GM10266 (cell line): ENCODE data around the gene CA10.
A peak's percentile ranks its signal among the peaks of the same experiment; 100 is the strongest.

Experiments
- DNase-seq: peaks from one replicate; pipeline ENCODE4 v3.0.0; 2012; ENCODE audit errors: extremely low spot score
- CTCF ChIP-seq: IDR thresholded peaks from 2 replicates; pipeline ENCODE4 v1.5.1; 2012; ENCODE audit warnings: mild to moderate bottlenecking, low read depth; ENCODE audit not compliant: control insufficient read depth, insufficient read depth; ENCODE audit errors: missing control alignments

Gene CA10

GRCh38 chr17:51769231-51769630, 389.3 kb downstream of the CA10 start:
- DNase-seq: no peak
- TF ChIP-seq CTCF: no peak

GRCh38 chr17:51768706-51769105, 389.8 kb downstream of the CA10 start:
- TF ChIP-seq CTCF: no peak
- no peak for DNase-seq

- DNase-seq: no peak
- TF ChIP-seq CTCF: no peak
Measured at GRCh38 chr17:51767287-51767686, 391.2 kb downstream of the CA10 start.

GRCh38 chr17:51765282-51766135, 393.0 kb downstream of the CA10 start:
- no peak for TF ChIP-seq CTCF
- DNase-seq: no peak

- TF ChIP-seq CTCF: peak; percentile 93
- DNase-seq: peak; percentile 62
Measured at GRCh38 chr17:51764387-51764971, 394.0 kb downstream of the CA10 start.

- no peak for DNase-seq
- no peak for TF ChIP-seq CTCF
Measured at GRCh38 chr17:51763058-51763457, 395.5 kb downstream of the CA10 start.

- no peak for TF ChIP-seq CTCF
- no peak for DNase-seq
Measured at GRCh38 chr17:51761105-51761504, 397.4 kb downstream of the CA10 start.
